Stimulated activated effector memory CD8-positive, alpha-beta T cell treated with anti-CD3 and anti-CD28 coated beads, Interleukin-12 subunit alpha, Interleukin-12 subunit beta, amount 100 ng/mL, for 72 hours (primary cell): ENCODE data around the gene GLUD1.
"Not testable (repeated sequence)": the region's sequence is repeated elsewhere in the genome, so short reads cannot be mapped to it uniquely, and the experiment has no call there.

ENCODE experiments used
- ATAC-seq: fragments of 150-1000 bp; cut with Tn5 transposase; 2 replicates; pipeline ENCODE4 v1.10.0; 2021
- DNase-seq, 2 donors: peaks; one replicate each; pipeline ENCODE4 v3.0.0; 2021 to 2022; ENCODE audit warnings: low spot score in 2 of 2
- H3K27ac Mint-ChIP-seq: one replicate; pipeline ENCODE4 v1.8.0; 2022; ENCODE audit warnings: mild to moderate bottlenecking, mixed read lengths
- H3K36me3 Mint-ChIP-seq: one replicate; pipeline ENCODE4 v1.8.0; 2022; ENCODE audit warnings: mild to moderate bottlenecking, mixed read lengths
- H3K4me1 Mint-ChIP-seq: one replicate; pipeline ENCODE4 v1.8.0; 2022; ENCODE audit warnings: mixed read lengths
- H3K4me3 Mint-ChIP-seq: one replicate; pipeline ENCODE4 v1.8.0; 2022; ENCODE audit warnings: mild to moderate bottlenecking, mixed read lengths
- H3K9me3 Mint-ChIP-seq: one replicate; pipeline ENCODE4 v1.8.0; 2022; ENCODE audit warnings: mixed read lengths

GLUD1 gene

GRCh38 chr10:87036623-87037022 lies 58.0 kb downstream of the GLUD1 start:
- no peaks in the 10 kb centered on the region for H3K36me3 Mint-ChIP-seq
- DNase-seq (no peak), ATAC-seq (peak; percentile 60)
- H3K4me1 Mint-ChIP-seq = no peaks in the 10 kb centered on the region
- no peaks in the 10 kb centered on the region for H3K9me3 Mint-ChIP-seq
- H3K27ac Mint-ChIP-seq = no peak overlapping the region
- no peak overlapping the region for H3K4me3 Mint-ChIP-seq

GRCh38 chr10:87030912-87031635 lies 63.6 kb downstream of the GLUD1 start:
- no peaks in the 10 kb centered on the region for H3K4me1 Mint-ChIP-seq
- H3K36me3 Mint-ChIP-seq = no peaks in the 10 kb centered on the region
- H3K27ac Mint-ChIP-seq = no peak overlapping the region
- no peak overlapping the region for H3K4me3 Mint-ChIP-seq
- no peaks in the 10 kb centered on the region for H3K9me3 Mint-ChIP-seq
- ATAC-seq (no peak), DNase-seq (no peak)

- not testable (repeated sequence) for H3K4me3 Mint-ChIP-seq, H3K4me1 Mint-ChIP-seq, H3K27ac Mint-ChIP-seq, ATAC-seq, H3K36me3 Mint-ChIP-seq, H3K9me3 Mint-ChIP-seq, DNase-seq
Observed at GRCh38 chr10:87030419-87030818, 64.2 kb downstream of the GLUD1 start.

GRCh38 chr10:87026747-87027508 lies 67.7 kb downstream of the GLUD1 start:
- H3K4me1 Mint-ChIP-seq, H3K4me3 Mint-ChIP-seq, DNase-seq, H3K9me3 Mint-ChIP-seq, H3K27ac Mint-ChIP-seq, H3K36me3 Mint-ChIP-seq, ATAC-seq: not testable (repeated sequence)

- not testable (repeated sequence) for H3K4me1 Mint-ChIP-seq, H3K4me3 Mint-ChIP-seq, H3K9me3 Mint-ChIP-seq, H3K36me3 Mint-ChIP-seq, DNase-seq
- peak overlapping the region; percentile 81 for H3K27ac Mint-ChIP-seq
- ATAC-seq = peak; percentile 94
Observed at GRCh38 chr10:87025285-87025958, 69.2 kb downstream of the GLUD1 start.

- not testable (repeated sequence) for H3K27ac Mint-ChIP-seq, ATAC-seq, H3K4me3 Mint-ChIP-seq, H3K36me3 Mint-ChIP-seq, DNase-seq, H3K9me3 Mint-ChIP-seq, H3K4me1 Mint-ChIP-seq
Observed at GRCh38 chr10:87020056-87020455, 74.6 kb downstream of the GLUD1 start, which contains the start of gene FAM25A. TSS of gene FAM25A (plus strand) at chr10:87020294. CDS start at chr10:87020325, 31 bp downstream.

GRCh38 chr10:87019504-87019903 lies 75.1 kb downstream of the GLUD1 start:
- not testable (repeated sequence) for H3K4me1 Mint-ChIP-seq, ATAC-seq, H3K27ac Mint-ChIP-seq, DNase-seq, H3K36me3 Mint-ChIP-seq, H3K9me3 Mint-ChIP-seq, H3K4me3 Mint-ChIP-seq

GRCh38 chr10:87019066-87019465 lies 75.6 kb downstream of the GLUD1 start:
- DNase-seq, H3K4me1 Mint-ChIP-seq, ATAC-seq, H3K27ac Mint-ChIP-seq, H3K9me3 Mint-ChIP-seq, H3K4me3 Mint-ChIP-seq, H3K36me3 Mint-ChIP-seq: not testable (repeated sequence)

- H3K4me3 Mint-ChIP-seq, DNase-seq, ATAC-seq, H3K27ac Mint-ChIP-seq, H3K36me3 Mint-ChIP-seq, H3K9me3 Mint-ChIP-seq, H3K4me1 Mint-ChIP-seq: not testable (repeated sequence)
Observed at GRCh38 chr10:87018127-87018526, 76.5 kb downstream of the GLUD1 start.

- not testable (repeated sequence) for H3K4me1 Mint-ChIP-seq, ATAC-seq, H3K9me3 Mint-ChIP-seq, H3K4me3 Mint-ChIP-seq, H3K36me3 Mint-ChIP-seq, DNase-seq, H3K27ac Mint-ChIP-seq
Observed at GRCh38 chr10:87014986-87015716, 79.5 kb downstream of the GLUD1 start.

GRCh38 chr10:87013528-87013927 lies 81.1 kb downstream of the GLUD1 start:
- ATAC-seq, H3K9me3 Mint-ChIP-seq, H3K4me1 Mint-ChIP-seq, DNase-seq, H3K27ac Mint-ChIP-seq, H3K4me3 Mint-ChIP-seq, H3K36me3 Mint-ChIP-seq: not testable (repeated sequence)

- H3K27ac Mint-ChIP-seq, H3K4me1 Mint-ChIP-seq: not testable (repeated sequence)
Observed at GRCh38 chr10:87009134-87009696, 85.4 kb downstream of the GLUD1 start.

GRCh38 chr10:87008303-87008702 lies 86.3 kb downstream of the GLUD1 start:
- not testable (repeated sequence) for H3K4me1 Mint-ChIP-seq, H3K27ac Mint-ChIP-seq, H3K9me3 Mint-ChIP-seq, H3K36me3 Mint-ChIP-seq, ATAC-seq, H3K4me3 Mint-ChIP-seq, DNase-seq

More at GRCh38 chr10:87009134-87009696, 85.4 kb downstream of the GLUD1 start:
- not testable (repeated sequence) for H3K36me3 Mint-ChIP-seq, DNase-seq, H3K4me3 Mint-ChIP-seq, ATAC-seq, H3K9me3 Mint-ChIP-seq

- H3K36me3 Mint-ChIP-seq, H3K27ac Mint-ChIP-seq, ATAC-seq, DNase-seq, H3K4me3 Mint-ChIP-seq, H3K9me3 Mint-ChIP-seq, H3K4me1 Mint-ChIP-seq: not testable (repeated sequence)
Observed at GRCh38 chr10:87007674-87008073, 87.0 kb downstream of the GLUD1 start.

- not testable (repeated sequence) for H3K4me3 Mint-ChIP-seq, H3K9me3 Mint-ChIP-seq, ATAC-seq, H3K36me3 Mint-ChIP-seq, DNase-seq, H3K27ac Mint-ChIP-seq, H3K4me1 Mint-ChIP-seq
Observed at GRCh38 chr10:87007124-87007523, 87.5 kb downstream of the GLUD1 start.
